Stimulated activated CD4-positive, alpha-beta T cell treated with anti-CD3 and anti-CD28 coated beads, TNF-alpha, amount 100 ng/mL, for 24 hours (primary cell): ENCODE measurements around the gene SLC18A3.

ENCODE experiments used
- DNase-seq, 3 experiments: peaks; one replicate each; pipeline ENCODE4 v3.0.0-alpha.2; 2020; ENCODE audit warnings: low read depth in 3 of 3

Gene SLC18A3

DNA sequence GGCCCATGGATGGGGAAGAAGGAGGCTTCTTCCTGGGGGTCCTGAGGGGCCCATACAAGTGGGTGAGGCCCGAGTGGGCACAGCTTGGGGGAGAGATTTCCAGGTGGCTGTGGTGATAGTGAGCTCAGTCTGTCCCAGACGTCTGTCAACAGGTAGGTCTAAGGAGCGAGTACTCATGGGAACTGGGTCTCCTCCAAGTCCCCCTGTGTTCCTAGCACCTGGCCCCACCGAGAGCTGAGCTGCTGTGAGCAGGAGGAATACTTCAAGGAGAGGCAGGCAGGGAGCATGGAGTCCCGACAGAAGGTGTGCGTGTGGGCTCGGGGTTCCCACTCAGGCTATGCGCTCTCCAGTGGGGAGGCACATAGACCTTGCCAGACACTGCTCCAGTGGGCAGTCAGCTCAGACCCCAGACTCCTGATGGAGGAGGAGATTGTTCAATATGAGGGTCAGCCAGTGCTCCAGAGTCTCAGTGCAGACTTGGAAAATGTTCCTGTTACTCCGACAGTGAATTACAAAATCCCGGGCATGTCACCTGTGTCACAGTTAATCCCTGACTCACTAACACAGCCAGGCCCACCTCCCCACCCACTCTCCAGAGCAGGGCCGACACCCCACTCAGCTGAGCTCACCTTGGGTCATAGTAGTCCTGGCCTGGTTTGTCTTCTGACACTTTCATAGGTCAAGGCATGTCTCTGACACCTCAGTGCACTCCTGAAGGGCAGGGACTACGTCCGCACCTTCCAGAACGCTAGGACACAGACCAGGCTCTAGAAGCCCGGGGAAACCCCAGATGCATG lies 41.1 kb downstream of the SLC18A3 start:
- no peak for DNase-seq

DNA sequence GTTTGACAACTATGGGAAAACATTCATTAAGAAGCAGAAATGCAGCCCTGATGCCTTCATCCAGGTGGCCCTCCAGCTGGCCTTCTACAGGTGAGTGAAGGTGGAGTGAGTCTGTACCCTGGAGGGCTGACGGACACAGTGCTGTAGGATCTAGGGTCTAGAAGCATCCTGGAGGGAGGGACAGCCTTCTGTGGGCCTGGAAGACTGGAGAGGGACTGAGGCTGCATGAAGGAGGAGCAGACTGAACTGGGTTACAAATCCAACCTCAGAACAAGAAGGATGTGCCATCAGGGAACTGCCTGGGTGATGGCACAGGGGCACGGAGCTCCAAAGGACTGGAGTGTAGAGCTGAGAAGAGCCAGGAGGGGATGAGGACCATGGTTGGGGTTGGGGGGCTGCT lies 41.8 kb downstream of the SLC18A3 start:
- DNase-seq, result no peak

DNA sequence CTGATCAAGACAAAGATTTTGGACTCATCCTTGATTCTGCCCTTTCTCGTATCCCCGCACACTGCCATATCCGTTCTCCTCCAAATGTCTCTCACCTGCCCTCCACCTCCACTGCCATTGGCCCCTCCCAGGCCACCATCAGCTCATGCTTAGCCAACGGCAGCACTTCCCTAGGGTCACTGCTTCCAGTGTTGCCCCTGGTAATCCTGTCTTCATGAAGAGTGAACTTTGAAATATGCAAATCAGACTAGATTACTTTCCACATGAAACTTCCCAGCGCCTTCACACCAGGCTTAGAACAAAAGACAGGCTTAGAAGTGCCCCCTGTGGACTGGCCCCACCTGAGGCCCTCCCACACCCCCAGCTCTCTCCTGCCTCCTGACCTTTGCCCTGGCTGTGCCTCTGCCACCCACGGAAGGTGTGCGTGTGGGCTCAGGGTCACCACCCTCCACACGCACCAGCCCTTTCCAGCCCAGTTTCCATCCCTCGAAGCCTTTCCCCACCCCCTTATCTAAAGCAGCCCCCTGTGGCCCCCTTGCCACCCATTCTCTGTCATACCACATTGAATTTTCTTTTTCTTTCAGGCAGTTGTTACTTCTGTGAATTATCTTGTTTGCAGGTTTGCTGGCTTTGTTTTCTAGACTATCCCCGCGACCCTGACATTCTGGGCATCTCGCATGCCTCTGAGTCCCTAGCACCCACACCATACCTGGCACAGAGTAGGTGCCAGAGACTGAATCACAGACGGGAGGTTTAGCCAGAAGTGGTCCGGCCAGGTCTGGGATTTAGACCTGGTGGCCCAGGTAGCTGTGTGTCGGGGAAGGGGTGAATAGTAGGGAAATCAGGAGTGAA lies 42.5 kb downstream of the SLC18A3 start:
- DNase-seq, result no peak

DNA sequence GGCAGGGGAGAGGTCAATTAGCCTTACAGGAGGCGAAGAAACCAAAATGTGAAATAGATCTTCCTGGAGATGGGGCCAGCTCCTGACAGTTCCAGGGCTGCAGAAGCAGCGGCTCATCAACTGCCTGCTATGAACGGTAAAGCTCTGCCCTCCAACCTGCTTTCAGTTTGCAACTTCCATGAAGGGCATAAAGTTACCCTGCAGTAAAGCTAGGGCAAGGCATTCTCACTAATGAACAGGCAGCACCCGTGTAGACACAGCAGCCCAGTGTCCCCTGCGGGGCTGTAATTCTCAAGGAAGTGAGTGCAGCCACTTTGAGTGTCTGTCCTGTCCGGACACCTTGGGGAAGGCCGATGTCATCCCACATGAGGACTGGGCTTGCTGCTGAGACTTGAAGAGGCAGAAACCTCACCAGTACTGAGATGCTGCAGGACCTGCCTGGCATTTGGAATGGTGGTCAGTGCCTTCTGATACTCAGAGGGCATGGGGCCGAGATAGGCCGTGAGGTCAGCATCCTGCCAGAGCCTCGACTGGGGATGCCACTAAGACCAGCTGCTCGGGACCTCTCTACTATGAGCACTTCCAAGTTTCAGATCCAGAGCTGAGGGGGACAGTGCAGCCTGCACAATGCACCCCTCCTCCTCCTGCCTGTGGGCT lies 43.3 kb downstream of the SLC18A3 start:
- DNase-seq, result no peak

DNA sequence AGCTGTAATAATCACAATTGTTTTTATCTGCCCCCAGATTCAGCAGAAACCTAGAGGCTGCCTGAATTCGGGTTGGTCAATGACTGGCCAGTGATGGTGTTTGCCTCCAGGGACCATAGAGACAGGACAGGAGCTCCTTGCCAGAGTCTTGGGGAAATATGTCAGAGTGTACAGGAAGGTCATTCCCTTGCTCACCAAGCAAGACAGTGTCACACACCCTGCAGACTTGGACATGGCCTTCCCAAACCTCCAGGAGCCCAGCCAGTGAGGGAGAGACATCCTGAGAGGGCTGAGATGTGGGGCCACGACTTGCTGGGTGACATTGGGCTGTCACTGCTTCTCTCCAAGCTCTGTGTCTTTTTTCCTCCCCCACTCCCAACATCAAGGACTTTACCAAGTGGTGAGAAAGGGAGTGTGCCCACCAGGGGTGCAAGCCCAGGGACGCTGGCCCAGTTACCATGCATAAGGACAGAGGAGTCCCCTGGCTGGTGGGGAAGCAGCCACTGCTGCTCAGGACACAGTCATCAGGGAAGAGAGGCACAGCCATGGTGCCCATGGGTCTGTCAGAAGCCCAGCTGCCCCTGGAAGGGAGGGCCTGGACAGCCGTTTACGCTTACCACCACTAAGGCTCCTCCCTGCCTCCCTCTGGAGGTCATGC lies 44.1 kb downstream of the SLC18A3 start:
- no peak for DNase-seq

DNA sequence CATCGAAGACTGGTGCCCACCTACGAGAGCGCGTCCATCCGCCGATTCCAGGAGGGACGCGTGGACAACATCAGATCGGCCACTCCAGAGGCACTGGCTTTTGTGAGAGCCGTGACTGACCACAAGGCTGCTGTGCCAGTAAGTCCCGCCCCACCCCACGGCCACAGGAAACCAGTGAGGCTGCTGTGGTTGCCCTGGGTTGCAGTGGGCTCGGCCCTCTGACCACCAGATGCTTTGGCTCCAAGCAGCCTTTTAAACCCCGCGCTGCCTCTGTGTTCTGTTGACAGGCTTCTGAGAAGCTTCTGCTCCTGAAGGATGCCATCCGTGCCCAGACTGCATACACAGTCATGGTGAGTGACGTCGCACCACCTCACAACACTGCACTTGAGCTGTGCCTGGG lies 45.0 kb downstream of the SLC18A3 start:
- no peak for DNase-seq

DNA sequence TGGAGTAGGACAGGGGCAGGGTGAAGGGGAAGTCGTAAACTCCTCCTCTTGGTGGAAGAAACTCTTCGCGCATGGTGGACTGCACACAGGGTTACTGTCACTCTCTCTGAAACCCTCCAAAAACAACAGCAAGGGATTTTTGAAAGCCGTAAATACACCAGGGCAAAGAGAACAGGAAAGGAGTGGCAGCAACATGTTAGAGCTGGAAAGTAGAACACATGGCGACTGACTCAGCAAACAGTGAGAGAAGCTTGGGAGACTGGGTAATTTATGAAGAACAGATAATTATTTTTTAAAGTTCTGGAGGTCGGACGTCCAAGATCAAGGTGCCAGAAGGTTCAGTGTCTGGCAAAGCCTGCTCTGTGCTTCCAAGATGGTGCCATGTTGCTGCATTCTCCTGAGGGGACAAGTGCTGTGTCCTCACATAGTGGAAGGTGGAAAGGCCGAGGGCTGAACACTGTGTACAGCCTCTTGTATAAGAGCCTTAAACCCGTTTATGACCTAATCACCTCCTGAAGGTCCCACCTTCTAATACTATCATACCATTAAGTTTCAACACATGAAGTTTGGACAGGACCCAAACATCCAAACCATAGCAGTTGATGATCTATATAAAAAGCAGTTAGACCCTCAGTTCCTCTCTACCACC lies 46.9 kb downstream of the SLC18A3 start:
- DNase-seq, result no peak

DNA sequence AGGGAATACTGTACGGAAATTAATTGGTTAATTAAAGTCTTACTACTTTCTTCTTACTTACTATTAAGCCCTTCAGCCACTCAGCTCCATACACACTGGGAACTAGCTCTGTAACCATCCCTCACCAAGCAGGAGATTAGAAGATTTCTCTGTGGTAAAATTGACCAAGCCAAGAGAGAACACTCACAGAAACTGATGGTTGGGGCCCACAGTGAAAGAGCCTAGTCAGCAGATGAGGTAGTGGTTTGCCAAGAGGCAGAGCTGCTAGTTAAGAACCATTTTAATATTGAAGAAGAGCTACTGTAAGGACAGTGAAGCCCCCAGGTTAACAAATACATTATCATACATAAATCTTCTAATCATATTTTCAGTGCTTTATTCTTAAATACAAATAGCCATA lies 47.5 kb downstream of the SLC18A3 start:
- no peak for DNase-seq

DNA sequence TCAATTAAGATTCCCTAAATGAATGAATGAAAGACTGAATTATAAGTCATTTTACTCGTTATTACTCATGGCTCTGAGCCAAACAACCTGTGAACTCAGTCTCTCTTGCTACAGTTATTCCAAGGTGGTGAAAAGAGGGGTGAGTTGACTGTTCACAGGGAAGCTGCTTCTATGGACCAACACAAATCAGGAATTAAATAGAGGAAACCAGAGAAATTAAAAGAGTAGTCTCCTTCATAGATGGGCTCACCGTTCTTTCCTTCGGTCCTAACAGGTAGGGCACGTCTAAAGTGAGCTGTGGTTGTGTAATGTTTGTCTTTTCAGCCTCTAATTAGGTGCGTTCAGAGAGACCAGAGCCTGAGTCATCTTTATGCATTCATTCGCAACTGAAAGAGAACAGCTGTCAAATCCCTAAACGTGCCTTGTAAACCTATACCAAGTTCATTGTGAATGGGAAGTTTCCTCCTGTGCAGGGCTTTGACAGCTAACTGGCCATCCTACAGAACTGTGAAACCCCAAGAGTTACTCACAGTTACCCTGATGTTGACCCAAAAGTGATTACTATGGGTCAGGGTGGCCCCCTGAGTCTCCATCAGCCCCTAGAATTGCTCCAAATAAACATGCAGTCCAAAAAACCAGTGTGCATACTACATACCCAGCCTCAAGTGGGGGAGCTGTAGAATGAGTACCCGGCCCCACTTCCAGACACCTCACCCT lies 51.2 kb downstream of the SLC18A3 start:
- DNase-seq, result no peak
